Measurements from ENCODE around the gene DEPP1. TPM values are rescaled to one million over a fixed set of nuclear protein-coding genes. Genes with fewer than 3 reads are reported as not detected.

The DEPP1 gene
- total and polyA plus RNA-seq, 2 donors (not counting 3 experiments of a cell fraction or from before 2014, with no cell fraction given): 364 to 951 TPM

- TF ChIP-seq CTCF (IDR thresholded peaks at IDR 0.05; ENCODE audit: extremely low read depth in 1 of 2, insufficient read depth in 1 of 2, low read depth in 1 of 2, low read length in 2 of 2): no peak
- TF ChIP-seq POLR2A (IDR thresholded peaks at IDR 0.05; ENCODE audit: low read depth, low read length): no peak
- no peak for TF ChIP-seq MYC (IDR thresholded peaks at IDR 0.05; ENCODE audit: low read depth, low read length)
- no peak for TF ChIP-seq MAX (IDR thresholded peaks at IDR 0.05; ENCODE audit: insufficient read depth, insufficient read length)
- TF ChIP-seq POLR2AphosphoS5 (IDR thresholded peaks at IDR 0.05; ENCODE audit: insufficient read depth, low read depth, low read length): no peak
- TF ChIP-seq EZH2 (IDR thresholded peaks at IDR 0.05; ENCODE audit: borderline replicate concordance, low read depth, low read length, severe bottlenecking): no peak
- no peak for TF ChIP-seq JUN (IDR thresholded peaks at IDR 0.05; ENCODE audit: borderline replicate concordance, insufficient read depth, insufficient read length, low read depth)
- no peak for TF ChIP-seq FOS (IDR thresholded peaks at IDR 0.05; ENCODE audit: borderline replicate concordance, insufficient read depth, low read length)
- no peak for TF ChIP-seq GATA2 (IDR thresholded peaks at IDR 0.05; ENCODE audit: insufficient read depth, insufficient read length, low read depth, low read length)
- intact Hi-C loops (cut with micrococcal nuclease) (no loop called here), dilution Hi-C loops (cut with MboI; ENCODE audit: extremely low pct_ligation_motif_present, low sequenced_read_pairs) (no loop called here)
- Histone ChIP-seq H3K4me3 (replicated peaks in 1 of 3; ENCODE audit: insufficient read depth in 1 of 3, low read depth in 1 of 3, low read length in 3 of 3) (no peak overlapping the region), H3K36me3 (ENCODE audit: control insufficient read depth in 2 of 2, extremely low read depth in 1 of 2, insufficient read depth in 2 of 2, low read length in 2 of 2) (no peaks in the 10 kb centered on the region), H4K20me1 (replicated peaks; ENCODE audit: control insufficient read depth, extremely low read depth, insufficient read depth, low read length) (no peaks in the 10 kb centered on the region), H3K9me3 (replicated peaks; ENCODE audit: control insufficient read depth, insufficient read depth, low read length) (no peaks in the 10 kb centered on the region), H2AFZ (ENCODE audit: low read depth, low read length) (no peak overlapping the region), H3K4me2 (ENCODE audit: insufficient read depth, low read length) (no peak overlapping the region), H3K9me1 (replicated peaks; ENCODE audit: control insufficient read depth, extremely low read depth, insufficient read depth, low read length) (no peaks in the 10 kb centered on the region), H3K79me2 (ENCODE audit: control insufficient read depth, insufficient read depth, low read length) (no peaks in the 10 kb centered on the region), H3K9ac (replicated peaks; ENCODE audit: extremely low read depth, insufficient read depth, low read length) (no peak overlapping the region), H3K4me1 (ENCODE audit: control insufficient read depth, extremely low read depth, insufficient read depth, low read length) (peaks cover 11% of the 10 kb centered on the region), H3K27ac (ENCODE audit: insufficient read depth, low read depth, low read length) (no peak overlapping the region), H3K27me3 (ENCODE audit: control insufficient read depth in 2 of 2, insufficient read depth in 2 of 2, low read length in 2 of 2) (no peaks in the 10 kb centered on the region)
- FAIRE-seq: no peak
- POLR2A ChIA-PET: no interaction called here
- CTCF ChIA-PET: interaction anchor here (1.3 to 3.5 kb wide), 6 partner anchors 9 to 29 kb away, joined by 5 to 12 read pairs (median 8); no protein-coding TSS in a partner anchor
- no peak for DNase-seq (ENCODE audit: low read depth, low spot score)
- no TSS peak for BruUV-seq (replicated peaks)
These were observed 16.5 kb downstream of the DEPP1 start for GRCh38 chr10:44961931-44962750.
